Ascending aorta (tissue), 2 donors: ENCODE measurements around the gene PCIF1. TPM values are rescaled to one million over a fixed set of nuclear protein-coding genes. Genes with fewer than 3 reads are reported as not detected.
"Not testable (repeated sequence)": the region's sequence is repeated elsewhere in the genome, so short reads cannot be mapped to it uniquely, and the experiment has no call there.

ENCODE experiments used
- DNase-seq, 2 donors: peaks; one replicate each; pipeline ENCODE4 v3.0.0-alpha.2; 2019; ENCODE audit warnings: low spot score in 2 of 2
- H3K27ac ChIP-seq, 2 donors: fragments of 200-600 bp; sonication (generic); one replicate each; pipeline ENCODE4 v1.5.1; 2016 to 2017; ENCODE audit warnings: mild to moderate bottlenecking in 1 of 2
- H3K27me3 ChIP-seq: fragments of 200-600 bp; sonication (generic); one replicate; pipeline ENCODE4 v1.5.1; 2017
- H3K36me3 ChIP-seq, 2 donors: fragments of 200-600 bp; sonication (generic); one replicate each; pipeline ENCODE4 v1.5.1; 2016
- H3K4me1 ChIP-seq, 2 donors: fragments of 200-600 bp; sonication (generic); one replicate each; pipeline ENCODE4 v1.5.1; 2016 to 2017; ENCODE audit warnings: mild to moderate bottlenecking in 1 of 2
- H3K4me3 ChIP-seq, 2 donors: fragments of 200-600 bp; sonication (generic); one replicate each; pipeline ENCODE4 v1.5.1; 2016 to 2017; ENCODE audit warnings: mild to moderate bottlenecking in 1 of 2
- H3K9me3 ChIP-seq, 2 donors: fragments of 200-600 bp; sonication (generic); one replicate each; pipeline ENCODE4 v1.5.1; 2016
- CTCF ChIP-seq, 3 experiments: fragments of 200-600 bp in 2 of 3; fragments of 450-650 bp in 1 of 3; sonication (generic) in 2 of 3; IDR thresholded peaks; one replicate each; pipeline ENCODE4 v1.5.1; 2016 to 2019; ENCODE audit warnings: antibody characterized with exemption in 3 of 3, mild to moderate bottlenecking in 1 of 3, moderate library complexity in 1 of 3
- intact Hi-C: fragments of 100-400 bp; cut with DNase I; formaldehyde crosslinking; loops from one replicate; pipeline ENCODE4 v1.15.1; 2023
- total RNA-seq: library from RNA; depleted of rRNA; stranded (reverse); fragments of >200 nt; gene quantifications from one replicate; pipeline ENCODE4 v1.1.0, GENCODE V29; 2016

The PCIF1 gene
- total RNA-seq, 1 donor from 2014 or later, result 45.7 TPM

DNA sequence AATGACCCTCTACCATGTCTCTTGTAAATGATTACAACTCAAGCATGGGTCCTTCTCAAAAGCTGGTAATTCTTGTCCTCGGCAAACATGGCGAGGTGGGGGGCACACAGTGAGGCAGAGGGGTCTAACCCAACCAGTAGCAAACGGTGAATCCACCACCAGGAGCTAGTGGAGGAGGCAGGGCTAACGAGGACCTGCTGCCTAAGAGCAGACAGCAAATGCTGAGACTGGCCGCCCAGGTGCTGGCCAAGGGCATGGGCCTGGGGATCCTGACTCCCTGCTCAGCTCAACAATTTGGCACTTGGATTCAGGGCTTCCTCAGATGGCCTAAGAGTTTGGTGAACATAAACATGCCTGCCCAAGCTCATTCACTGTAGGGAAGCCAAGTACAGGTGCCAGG is 18.4 kb downstream of the PCIF1 start:
- no peaks in the 10 kb centered on the region for H3K4me1 ChIP-seq
- no peaks in the 10 kb centered on the region for H3K9me3 ChIP-seq
- TF ChIP-seq CTCF (IDR thresholded peaks at IDR 0.05), result no peak
- intact Hi-C loops, result no loop called here
- H3K4me3 ChIP-seq, result no peak overlapping the region
- H3K27ac ChIP-seq, result no peak overlapping the region
- DNase-seq, result no peak
- H3K36me3 ChIP-seq, result peaks cover 71 to 80% of the 10 kb centered on the region in 2 donors
- H3K27me3 ChIP-seq, result no peaks in the 10 kb centered on the region

DNA sequence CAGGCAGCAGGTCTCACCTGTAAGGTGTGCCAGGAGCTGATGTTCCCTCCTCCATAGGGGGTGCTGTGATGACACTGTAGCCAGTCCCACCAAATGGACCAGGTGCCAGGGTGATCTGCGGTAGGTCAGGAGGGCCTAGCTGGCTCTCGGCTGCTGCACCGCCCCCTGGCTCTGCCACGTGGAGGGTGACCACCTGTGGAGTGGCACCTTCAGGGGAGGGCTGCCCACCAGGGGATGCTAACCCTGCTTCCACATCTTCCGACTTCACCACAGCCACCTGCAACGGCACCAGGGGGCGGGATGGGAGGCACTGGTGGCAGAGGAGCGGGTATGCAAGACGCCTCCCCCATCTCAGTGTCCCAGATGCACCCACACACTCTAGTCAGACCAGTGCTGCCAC is 19.2 kb downstream of the PCIF1 start:
- Histone ChIP-seq H3K9me3 (no peaks in the 10 kb centered on the region), H3K4me1 (no peaks in the 10 kb centered on the region), H3K27me3 (no peaks in the 10 kb centered on the region), H3K36me3 (peaks cover 71 to 80% of the 10 kb centered on the region in 2 donors), H3K27ac (no peak overlapping the region), H3K4me3 (no peak overlapping the region)
- DNase-seq, result no peak
- TF ChIP-seq CTCF (IDR thresholded peaks at IDR 0.05), result no peak
- intact Hi-C loops, result no loop called here

GRCh38 chr20:45956326-45956725 is 21.8 kb downstream of the PCIF1 start:
- H3K9me3 ChIP-seq, H3K27ac ChIP-seq, intact Hi-C loops, H3K4me3 ChIP-seq, H3K4me1 ChIP-seq, H3K27me3 ChIP-seq: not testable (repeated sequence)
- H3K36me3 ChIP-seq, result peaks cover 75 to 81% of the 10 kb centered on the region in 2 donors
- DNase-seq, result peak; percentile 2 to 40

DNA sequence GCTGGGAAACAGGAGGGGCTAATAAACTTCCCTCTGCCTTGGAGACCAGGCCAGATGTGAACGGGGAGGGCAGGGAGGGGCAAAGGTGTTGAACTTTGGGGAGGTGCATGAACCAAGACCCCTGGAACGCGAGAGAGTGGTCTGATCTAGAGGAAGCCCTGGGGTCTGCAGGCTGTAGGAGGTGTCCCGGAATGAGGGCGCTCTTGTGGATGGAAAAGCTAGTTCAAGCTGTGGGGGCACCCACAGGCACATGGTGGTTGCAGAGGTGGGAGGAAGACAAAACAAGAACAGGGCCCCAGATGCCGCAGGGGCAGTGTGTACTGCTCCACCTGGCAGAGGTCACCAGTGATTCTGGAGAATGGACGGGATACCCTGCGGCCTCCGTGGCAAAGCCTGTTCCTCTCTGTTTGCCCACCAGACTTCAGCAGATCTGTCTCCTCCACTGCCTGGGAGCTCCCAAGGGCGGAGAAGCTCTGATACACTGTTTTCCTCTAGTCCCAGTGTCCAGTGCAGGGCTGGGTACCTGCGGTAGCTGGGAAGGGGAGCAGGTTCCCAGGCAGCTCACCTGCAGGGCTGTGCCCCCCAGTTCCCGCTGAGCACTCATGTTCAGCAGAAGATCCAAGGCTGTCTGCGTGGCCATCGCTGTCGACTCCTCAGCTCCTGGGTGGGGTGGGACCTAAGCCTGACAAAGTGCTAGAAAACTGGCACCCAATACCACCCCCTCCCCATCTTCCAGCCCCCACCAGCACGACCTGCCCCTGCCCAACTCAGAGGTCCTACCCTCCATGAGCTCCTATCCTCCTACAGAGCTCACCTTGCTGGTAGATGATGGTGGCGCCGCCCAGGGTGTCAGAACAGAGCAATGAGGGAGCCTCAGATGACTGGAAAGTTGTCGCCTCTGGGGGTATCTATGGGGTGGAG is 22.8 kb downstream of the PCIF1 start:
- Histone ChIP-seq H3K27me3 (no peaks in the 10 kb centered on the region), H3K36me3 (peaks cover 75 to 81% of the 10 kb centered on the region in 2 donors), H3K27ac (no peak overlapping the region), H3K9me3 (no peaks in the 10 kb centered on the region), H3K4me1 (no peaks in the 10 kb centered on the region), H3K4me3 (no peak overlapping the region)
- no peak for TF ChIP-seq CTCF (IDR thresholded peaks at IDR 0.05)
- DNase-seq, result peak in 1 of 2 donors; percentile 60
- intact Hi-C loops, result no loop called here

GRCh38 chr20:45958593-45958992 is 24.1 kb downstream of the PCIF1 start:
- TF ChIP-seq CTCF (IDR thresholded peaks at IDR 0.05), result no peak
- Histone ChIP-seq H3K4me1 (no peaks in the 10 kb centered on the region), H3K9me3 (no peaks in the 10 kb centered on the region), H3K27ac (no peak overlapping the region), H3K36me3 (peaks cover 76 to 80% of the 10 kb centered on the region in 2 donors), H3K27me3 (no peaks in the 10 kb centered on the region), H3K4me3 (no peak overlapping the region)
- intact Hi-C loops, result no loop called here
- DNase-seq, result peak in 1 of 2 donors; percentile 38

- intact Hi-C loops, result no loop called here
- Histone ChIP-seq H3K27me3 (no peaks in the 10 kb centered on the region), H3K36me3 (peaks cover 80% of the 10 kb centered on the region in 2 donors), H3K4me3 (no peak overlapping the region), H3K4me1 (no peaks in the 10 kb centered on the region), H3K9me3 (no peaks in the 10 kb centered on the region), H3K27ac (no peak overlapping the region)
- peak in 1 of 2 donors; percentile 58 for DNase-seq
- no peak for TF ChIP-seq CTCF (IDR thresholded peaks at IDR 0.05)
Observed at GRCh38 chr20:45959126-45959525, 24.6 kb downstream of the PCIF1 start.
